NCI-H1694 treated with DMSO at 0.1 percent for 48 hours (cell line): ENCODE results near the gene OTUD4.

Source experiments
- DNase-seq: peaks from one replicate; lab custom pipeline; 2025; lab: John Stamatoyannopoulos, UW

Gene OTUD4

DNA sequence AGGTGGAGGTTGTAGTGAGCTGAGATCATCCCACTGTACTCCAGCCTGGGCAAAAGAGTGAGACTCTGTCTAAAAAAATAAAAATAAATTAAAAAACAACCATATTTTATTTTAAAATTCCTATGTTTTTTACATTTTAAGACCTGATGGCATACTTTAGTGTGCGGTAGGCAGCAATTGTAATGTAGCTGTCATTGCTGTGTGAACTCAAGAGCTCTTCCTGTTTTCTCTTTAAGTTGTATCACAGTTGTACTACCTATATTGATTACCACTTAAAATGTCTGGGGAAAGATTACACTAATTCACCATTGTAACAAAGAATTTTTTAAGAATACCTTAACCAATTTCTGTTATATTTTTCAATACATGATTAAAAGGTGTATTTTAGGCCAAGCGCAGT is 55.0 kb downstream of the OTUD4 start:
- DNase-seq: no peak

DNA sequence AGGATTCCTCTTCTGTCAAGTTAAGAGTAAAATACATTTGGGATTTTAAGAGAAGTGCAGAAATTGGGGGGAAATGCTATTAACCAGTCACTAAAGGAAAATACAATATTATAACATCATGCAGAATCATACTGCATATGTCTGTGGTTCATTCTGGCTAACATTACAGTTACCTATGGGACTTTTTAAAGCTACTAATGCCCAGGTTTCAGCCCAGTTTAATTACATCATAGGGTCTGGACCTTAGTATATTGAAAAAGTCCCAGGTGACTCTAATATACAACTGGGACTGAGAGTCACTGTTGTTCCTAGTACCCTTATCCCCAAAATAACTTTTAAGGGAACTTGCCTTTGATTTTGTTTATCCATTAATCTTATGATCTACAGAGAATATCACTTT is 72.3 kb downstream of the OTUD4 start:
- DNase-seq: no peak

DNA sequence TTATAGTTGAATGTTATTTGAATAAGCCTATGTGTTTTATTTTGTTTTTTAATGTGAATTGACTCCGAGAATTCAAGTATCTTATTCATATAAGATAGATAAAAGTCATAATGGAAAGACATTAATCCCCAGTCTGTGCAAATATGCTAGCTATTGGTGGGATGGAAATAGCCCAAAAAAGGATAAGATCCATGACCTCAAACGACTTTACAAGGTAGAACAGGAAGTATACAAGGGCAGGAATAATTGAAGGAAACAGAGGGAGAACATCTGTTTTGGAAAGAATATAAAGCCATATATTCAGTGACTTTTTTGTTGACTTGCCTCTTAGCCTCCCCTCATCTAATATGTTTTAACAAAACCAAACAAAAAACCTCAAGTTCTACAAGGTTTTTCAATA is 73.3 kb downstream of the OTUD4 start:
- DNase-seq: no peak

DNA sequence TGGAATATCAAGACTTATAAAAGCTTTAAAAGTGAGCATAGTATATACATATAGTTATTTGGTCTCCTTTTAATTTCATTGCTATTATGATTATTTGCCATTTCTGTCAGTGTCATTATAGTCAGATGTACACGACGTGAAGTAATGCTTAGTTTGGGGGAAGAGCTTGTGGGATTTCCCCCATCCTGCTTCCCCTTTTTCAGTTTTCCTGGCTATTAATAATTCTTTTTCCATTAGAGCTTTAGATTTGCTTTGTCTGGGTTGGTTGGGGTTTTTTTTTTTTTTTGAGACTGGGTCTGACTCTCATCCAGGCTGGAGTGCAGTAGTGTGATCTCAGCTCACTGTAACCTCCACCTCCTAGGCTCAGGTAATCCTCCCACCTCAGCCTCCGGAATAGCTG is 76.9 kb downstream of the OTUD4 start:
- DNase-seq: no peak

DNA sequence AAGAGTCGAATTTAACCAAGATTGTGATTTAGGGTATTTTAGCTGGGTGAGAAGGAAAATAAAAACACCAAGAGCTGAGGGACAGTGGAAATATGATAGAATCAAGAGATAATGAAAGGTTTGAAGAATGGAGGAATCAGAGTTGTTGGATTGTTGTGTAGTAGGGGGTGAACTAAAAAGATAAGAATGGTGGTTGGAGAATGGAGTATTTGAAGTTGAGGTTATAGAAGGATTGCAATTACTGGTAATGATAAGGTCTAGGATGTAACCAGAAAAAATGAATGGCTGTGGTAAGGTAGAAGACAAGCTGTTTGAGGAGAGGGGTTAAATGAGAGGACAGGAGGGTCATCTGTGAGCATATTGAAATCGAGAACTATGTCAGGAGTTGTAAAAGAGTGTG is 77.8 kb downstream of the OTUD4 start:
- DNase-seq: no peak

DNA sequence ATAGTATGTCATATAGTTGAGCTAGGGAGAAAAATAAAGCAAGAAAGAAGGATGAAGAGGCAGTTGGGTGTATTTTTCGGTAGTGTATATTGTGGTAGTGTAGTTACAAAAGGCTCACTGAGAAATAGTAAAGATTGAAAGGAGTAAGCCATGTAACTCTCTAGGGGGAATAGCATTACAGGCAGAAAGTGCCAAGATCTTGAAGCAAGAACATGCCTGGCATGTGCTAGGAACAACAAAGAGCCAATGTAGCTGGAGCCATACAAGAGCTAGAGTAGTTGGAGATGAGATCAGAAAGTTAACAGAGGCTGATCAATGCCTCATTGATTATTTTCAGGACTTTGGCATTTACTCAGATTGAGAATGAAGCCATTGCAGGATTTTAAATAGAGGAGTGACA is 79.3 kb downstream of the OTUD4 start:
- no peak for DNase-seq

DNA sequence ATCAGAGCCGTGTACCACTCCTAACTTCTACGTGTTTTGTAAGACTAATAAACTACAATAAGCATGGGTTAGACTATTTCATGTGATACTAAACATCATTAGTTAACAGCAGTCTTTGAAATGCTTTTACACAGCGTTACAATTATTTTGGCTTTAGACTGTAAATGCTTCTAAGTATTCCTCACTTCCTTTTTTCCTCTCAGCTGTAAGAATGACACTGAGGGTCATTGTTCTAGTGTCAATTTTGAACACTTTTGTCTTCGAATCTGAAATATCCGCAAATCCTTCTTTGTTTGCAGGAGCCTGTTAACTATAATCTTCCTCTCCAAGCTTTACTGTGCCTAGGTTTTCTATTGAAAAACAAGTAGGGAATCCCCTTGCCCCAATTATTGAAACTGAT is 80.7 kb downstream of the OTUD4 start:
- no peak for DNase-seq

DNA sequence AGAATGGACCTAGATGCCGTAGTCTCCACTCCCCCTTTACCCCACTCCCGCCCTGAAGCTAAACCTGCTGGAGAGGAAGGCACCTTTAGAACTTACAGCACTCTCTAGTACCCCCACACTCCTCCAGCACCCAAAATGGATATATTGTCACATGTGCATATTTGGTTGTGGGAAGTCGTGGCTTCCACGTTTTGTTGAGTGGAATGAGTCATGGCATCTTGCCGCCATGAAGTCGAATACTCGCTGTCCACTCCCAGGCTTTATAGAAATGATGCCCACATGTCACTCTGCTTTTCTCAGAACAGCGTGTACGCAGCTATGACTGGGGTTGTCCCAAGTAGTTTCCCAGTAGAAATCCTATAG is 81.7 kb downstream of the OTUD4 start:
- no peak for DNase-seq

DNA sequence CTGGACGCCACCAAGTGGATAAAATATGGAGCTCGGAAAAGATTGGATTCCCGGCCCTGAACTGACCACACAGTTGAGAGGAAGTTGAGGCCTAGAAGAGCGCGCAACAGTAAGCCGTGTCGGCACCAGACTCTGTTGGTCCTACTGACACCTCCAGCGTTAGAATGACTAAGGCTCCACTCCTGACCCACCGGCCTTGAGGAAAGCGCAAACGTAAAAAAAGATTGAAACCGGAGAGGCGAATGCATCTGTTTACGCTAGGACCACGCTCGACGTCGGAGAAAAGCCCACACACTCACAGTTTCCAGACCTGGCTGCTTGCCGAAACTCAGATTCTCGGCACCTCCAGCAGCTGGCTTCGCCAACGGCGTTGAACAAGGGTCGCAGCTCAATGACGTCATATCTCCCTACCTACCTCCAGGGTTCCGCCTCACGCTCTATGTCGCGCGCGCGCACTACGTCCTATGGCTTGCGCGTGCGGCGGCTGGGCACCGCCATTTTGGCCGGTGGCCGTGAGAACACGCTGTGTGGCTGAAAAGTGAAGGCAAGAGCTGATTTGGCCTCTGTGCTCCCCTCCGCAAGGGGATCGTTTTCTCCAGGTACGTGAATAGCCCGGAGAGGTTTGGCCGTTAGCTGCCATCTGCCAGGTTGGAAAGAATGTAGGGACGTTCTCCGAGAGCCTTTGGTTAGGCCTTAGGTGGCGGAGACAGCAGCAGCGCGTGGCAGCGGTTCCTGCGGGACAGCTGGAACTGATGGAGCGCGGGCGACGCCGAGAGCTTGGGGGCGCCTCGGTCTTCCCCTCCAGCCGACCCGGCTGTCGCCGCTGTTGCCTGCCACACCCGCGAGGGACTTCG is 82.3 kb downstream of the OTUD4 start, which contains the start of the genes ABCE1 and ANAPC10:
TSS of gene ABCE1 (plus strand) at position 491 of the 854 bp plus-strand sequence. CDS start 6,102 bp downstream, outside the sequence.
TSS of gene ANAPC10 (minus strand) at position 376 of the 854 bp plus-strand sequence. CDS start 2,097 bp downstream, outside the sequence.
- peak; percentile 89 for DNase-seq

DNA sequence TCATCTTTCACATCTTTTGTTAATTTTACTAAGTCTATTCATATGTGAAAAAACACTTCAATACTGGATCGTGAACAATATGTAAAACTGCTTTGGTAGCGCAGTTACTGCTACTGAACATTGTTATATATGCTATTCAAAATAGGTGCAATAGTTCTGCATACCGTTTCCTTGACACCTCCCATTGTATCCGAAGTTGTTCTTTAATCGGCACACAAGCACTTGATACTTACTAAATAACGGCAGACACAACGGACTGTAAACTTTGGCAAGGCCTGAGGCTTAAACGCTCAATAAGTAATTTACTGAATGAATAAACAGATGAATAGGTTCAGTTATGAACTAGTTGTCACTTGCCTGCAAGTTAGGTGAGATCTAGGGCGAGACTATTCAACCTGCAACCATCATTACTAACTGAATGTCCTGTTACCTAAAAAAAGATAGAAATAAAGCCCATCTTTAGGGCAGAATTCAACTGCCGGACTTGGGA is 83.0 kb downstream of the OTUD4 start:
- peak; percentile 4 for DNase-seq

DNA sequence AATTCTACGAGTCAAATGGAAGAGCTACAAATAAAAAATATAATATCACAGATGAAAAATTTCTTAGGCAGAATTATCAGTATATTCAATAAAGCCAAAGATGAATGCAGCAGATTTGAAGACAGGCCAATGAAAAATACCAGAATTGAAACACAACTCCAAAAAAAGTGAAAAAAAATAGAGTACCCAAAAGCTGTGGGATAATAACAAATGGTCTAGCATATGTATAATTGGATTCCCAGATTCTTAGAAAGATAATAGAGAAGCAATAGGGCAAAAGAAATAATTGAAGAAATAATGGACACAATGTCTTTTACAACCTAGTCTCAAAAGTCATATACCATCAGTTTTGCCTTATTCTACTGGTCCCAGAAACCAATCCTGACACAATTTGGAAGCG is 86.8 kb downstream of the OTUD4 start:
- DNase-seq: no peak

DNA sequence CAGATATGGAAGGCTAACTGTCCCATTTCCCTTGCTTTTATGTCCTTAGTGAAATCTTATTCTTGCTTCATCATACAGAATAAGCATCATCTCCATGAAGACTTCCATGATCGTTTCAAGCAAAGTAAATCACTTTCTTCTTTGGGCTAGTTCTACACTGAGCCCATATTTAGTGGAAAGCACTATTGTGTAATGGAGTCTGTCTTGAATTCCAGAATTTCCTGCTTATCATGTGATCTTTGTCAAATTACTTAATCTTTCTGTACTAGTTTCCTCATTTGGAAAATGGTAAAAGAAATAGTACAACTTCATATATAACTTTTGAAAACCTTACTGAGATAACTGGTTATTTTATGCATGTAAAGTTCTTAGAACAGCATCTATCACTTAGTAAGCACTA is 90.0 kb downstream of the OTUD4 start:
- DNase-seq: no peak

DNA sequence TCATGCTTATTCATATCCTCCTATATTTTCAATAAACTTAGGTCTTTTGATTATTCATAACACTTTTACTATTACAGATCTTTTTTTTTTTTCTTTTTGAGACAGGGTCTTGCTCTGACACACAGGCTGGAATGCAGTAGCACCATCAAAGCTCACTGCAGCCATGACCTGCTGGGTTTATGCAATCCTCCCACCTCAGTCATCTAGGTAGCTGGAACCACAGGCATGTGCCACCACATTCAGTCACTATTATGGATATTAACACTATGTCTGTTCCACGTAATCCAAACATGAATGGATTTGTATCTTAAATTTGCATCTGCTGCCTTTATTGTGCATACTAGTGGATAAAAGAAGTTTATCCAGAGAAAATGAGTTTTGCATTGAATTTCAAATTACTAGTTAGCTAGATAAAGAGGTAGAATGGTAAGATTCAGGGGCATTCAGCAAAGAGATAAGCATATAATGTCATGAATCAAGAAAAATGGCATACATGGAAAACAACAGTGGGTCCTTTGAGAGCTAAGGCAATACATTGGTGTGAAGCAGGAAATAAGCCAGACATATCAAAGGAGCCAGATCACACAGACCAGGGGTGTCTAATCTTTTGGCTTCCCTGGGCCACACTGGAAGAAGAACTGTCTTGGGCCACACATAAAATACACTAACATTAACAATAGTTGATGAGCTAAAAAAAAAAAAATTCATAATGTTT is 96.3 kb downstream of the OTUD4 start:
- DNase-seq: no peak
